Uterus (tissue), 4 donors: ENCODE data around the gene RAD54L. TPM values are rescaled to one million over a fixed set of nuclear protein-coding genes. Genes with fewer than 3 reads are reported as not detected.

Experiments
- DNase-seq, 2 donors: peaks; one replicate each; pipeline ENCODE4 v3.0.0-alpha.2; 2019 to 2020
- H3K27ac ChIP-seq, 2 donors: fragments of 200-600 bp; sonication (generic); 1 replicate in 1 of 2; 2 replicates in 1 of 2; pipeline ENCODE4 v1.5.1; 2016 to 2018
- H3K27me3 ChIP-seq, 2 donors: fragments of 200-600 bp; sonication (generic); one replicate each; pipeline ENCODE4 v1.5.1; 2018 to 2019; ENCODE audit warnings: control low read depth in 1 of 2
- H3K36me3 ChIP-seq, 2 donors: fragments of 200-600 bp; sonication (generic); one replicate each; pipeline ENCODE4 v1.5.1; 2019; ENCODE audit warnings: control low read depth in 1 of 2
- H3K4me1 ChIP-seq, 2 donors: fragments of 200-600 bp; sonication (generic); one replicate each; pipeline ENCODE4 v1.5.1; 2018 to 2019; ENCODE audit warnings: control low read depth in 1 of 2
- H3K4me3 ChIP-seq, 2 donors: fragments of 200-600 bp; sonication (generic); 1 replicate in 1 of 2; 2 replicates in 1 of 2; pipeline ENCODE4 v1.5.1; 2018 to 2019; ENCODE audit warnings: mild to moderate bottlenecking in 1 of 2
- H3K9me3 ChIP-seq, 2 donors: fragments of 200-600 bp; sonication (generic); one replicate each; pipeline ENCODE4 v1.5.1; 2019; ENCODE audit warnings: control low read depth in 1 of 2
- CTCF ChIP-seq, 4 experiments: fragments of 200-600 bp in 2 of 4; fragments of 450-650 bp in 2 of 4; sonication (generic) in 2 of 4; IDR thresholded peaks; one replicate each; pipeline ENCODE4 v1.5.1; 2016 to 2019; ENCODE audit warnings: antibody characterized with exemption in 4 of 4, mild to moderate bottlenecking in 2 of 4, moderate library complexity in 1 of 4
- POLR2A ChIP-seq, 2 donors: fragments of 450-650 bp; IDR thresholded peaks; one replicate each; pipeline ENCODE4 v1.6.1; 2016; ENCODE audit warnings: antibody characterized with exemption in 2 of 2, mild to moderate bottlenecking in 1 of 2, moderate library complexity in 1 of 2
- intact Hi-C: fragments of 100-400 bp; cut with DNase I; formaldehyde crosslinking; loops from one replicate; pipeline ENCODE4 v1.15.1; 2023; ENCODE audit warnings: low total_unique reads
- total RNA-seq, 4 donors: library from RNA; depleted of rRNA in 3 of 4; stranded (reverse); fragments of >200 nt in 3 of 4; gene quantifications; one replicate each; pipeline versions ENCODE4 v1.1.0 to v1.2.4, GENCODE V29; 2014 to 2023
- donor health status: DM: yes; HTN: yes; CAD: no.

The RAD54L gene
- total RNA-seq, 4 donors from 2014 or later: 1.2 to 7.3 TPM; not detected in 2

- Histone ChIP-seq H3K9me3 (no peaks in the 10 kb centered on the region), H3K27me3 (no peaks in the 10 kb centered on the region), H3K27ac (no peak overlapping the region), H3K4me3 (no peak overlapping the region), H3K36me3 (no peaks in the 10 kb centered on the region), H3K4me1 (peaks cover 10 to 17% of the 10 kb centered on the region in 2 donors)
- TF ChIP-seq POLR2A (IDR thresholded peaks at IDR 0.05): no peak
- no peak for TF ChIP-seq CTCF (IDR thresholded peaks at IDR 0.05)
- intact Hi-C loops: no loop called here
- DNase-seq: no peak
Observed at GRCh38 chr1:46298387-46298786, 50.8 kb downstream of the RAD54L start.

GRCh38 chr1:46300673-46301405, 53.3 kb downstream of the RAD54L start:
- TF ChIP-seq POLR2A (IDR thresholded peaks at IDR 0.05): no peak
- TF ChIP-seq CTCF (IDR thresholded peaks at IDR 0.05): no peak
- intact Hi-C loops: no loop called here
- Histone ChIP-seq H3K36me3 (no peaks in the 10 kb centered on the region), H3K4me3 (peak overlapping the region; percentile 79 to 85), H3K27me3 (no peaks in the 10 kb centered on the region), H3K27ac (peak overlapping the region; percentile 95 to 96), H3K4me1 (peaks cover 10 to 17% of the 10 kb centered on the region in 2 donors), H3K9me3 (no peaks in the 10 kb centered on the region)
- DNase-seq: peak in 1 of 2 donors; percentile 33

- peak overlapping the region; percentile 95 to 96 for H3K27ac ChIP-seq
- H3K36me3 ChIP-seq: no peaks in the 10 kb centered on the region
- H3K9me3 ChIP-seq: no peaks in the 10 kb centered on the region
- peaks cover 10 to 17% of the 10 kb centered on the region in 2 donors for H3K4me1 ChIP-seq
- H3K4me3 ChIP-seq: peak overlapping the region; percentile 79 to 85
- no peaks in the 10 kb centered on the region for H3K27me3 ChIP-seq
- intact Hi-C loops: no loop called here
- no peak for TF ChIP-seq CTCF (IDR thresholded peaks at IDR 0.05)
- DNase-seq: no peak
Observed at GRCh38 chr1:46301406-46301807, 53.8 kb downstream of the RAD54L start.

GRCh38 chr1:46301808-46302640, 54.5 kb downstream of the RAD54L start:
- Histone ChIP-seq H3K27ac (peak overlapping the region; percentile 95 to 96), H3K4me1 (peaks cover 10 to 17% of the 10 kb centered on the region in 2 donors), H3K27me3 (no peaks in the 10 kb centered on the region), H3K9me3 (no peaks in the 10 kb centered on the region), H3K36me3 (no peaks in the 10 kb centered on the region), H3K4me3 (peak overlapping the region; percentile 79 to 85)
- peak; percentile 36 to 49 for DNase-seq
- intact Hi-C loops: no loop called here
- no peak for TF ChIP-seq POLR2A (IDR thresholded peaks at IDR 0.05)
- TF ChIP-seq CTCF (IDR thresholded peaks at IDR 0.05): peak in 2 of 4 experiments; percentile 15 to 25

GRCh38 chr1:46302641-46303037, 55.1 kb downstream of the RAD54L start:
- peaks cover 10 to 17% of the 10 kb centered on the region in 2 donors for H3K4me1 ChIP-seq
- DNase-seq: no peak
- H3K4me3 ChIP-seq: peak overlapping the region; percentile 79 to 85
- no peaks in the 10 kb centered on the region for H3K27me3 ChIP-seq
- H3K9me3 ChIP-seq: no peaks in the 10 kb centered on the region
- intact Hi-C loops: no loop called here
- H3K36me3 ChIP-seq: no peaks in the 10 kb centered on the region
- peak overlapping the region; percentile 95 to 96 for H3K27ac ChIP-seq
- TF ChIP-seq POLR2A (IDR thresholded peaks at IDR 0.05) (no peak), CTCF (IDR thresholded peaks at IDR 0.05) (no peak)
